Astrocyte of the spinal cord (primary cell): ENCODE data around the gene ICOSLG.
"Not testable (repeated sequence)": the region's sequence is repeated elsewhere in the genome, so short reads cannot be mapped to it uniquely, and the experiment has no call there.

Source experiments
- DNase-seq: peaks from one replicate; pipeline ENCODE4 v3.0.0; 2011; ENCODE audit warnings: low read depth, low spot score
- H3K4me3 ChIP-seq: 2 replicates; pipeline ENCODE4 v1.5.1; 2011; ENCODE audit warnings: low read depth, mild to moderate bottlenecking, low read length, moderate library complexity
- CTCF ChIP-seq: IDR thresholded peaks from 2 replicates; pipeline ENCODE4 v1.5.1; 2012; ENCODE audit warnings: low read depth, mild to moderate bottlenecking, low read length, inconsistent platforms
- in situ Hi-C: cut with HindIII; loops from 2 replicates; pipeline ENCODE4 v1.10.0; 2017; ENCODE audit warnings: low sequenced_read_pairs

Gene ICOSLG

GRCh38 chr21:44240842-44241241, at the start of gene ICOSLG:
Gene ICOSLG, minus strand, starts transcription at chr21:44240943. Its CDS starts 126 bp downstream, at chr21:44240817.
- in situ Hi-C loops, H3K4me3 ChIP-seq, DNase-seq: not testable (repeated sequence)

GRCh38 chr21:44289381-44290010, 48.8 kb upstream of the ICOSLG start:
- no peak for DNase-seq
- in situ Hi-C loops, result no loop called here
- no peak overlapping the region for H3K4me3 ChIP-seq
- TF ChIP-seq CTCF, result no peak

- DNase-seq, result no peak
- no peak for TF ChIP-seq CTCF
- in situ Hi-C loops, result no loop called here
- no peak overlapping the region for H3K4me3 ChIP-seq
Measured at GRCh38 chr21:44288251-44289110, 47.7 kb upstream of the ICOSLG start.

- no peak for DNase-seq
- no peak overlapping the region for H3K4me3 ChIP-seq
- in situ Hi-C loops, result no loop called here
- TF ChIP-seq CTCF, result no peak
Measured at GRCh38 chr21:44286716-44287632, 46.2 kb upstream of the ICOSLG start.

GRCh38 chr21:44286086-44286715, 45.5 kb upstream of the ICOSLG start:
- DNase-seq, result no peak
- H3K4me3 ChIP-seq, result no peak overlapping the region
- in situ Hi-C loops, result no loop called here
- no peak for TF ChIP-seq CTCF

GRCh38 chr21:44285138-44285992, 44.6 kb upstream of the ICOSLG start, which contains the start of gene AIRE:
Gene AIRE, plus strand, starts transcription at chr21:44285876. Its CDS starts 131 bp downstream, at chr21:44286007.
- in situ Hi-C loops, result no loop called here
- no peak within 1 kb of the TSS for H3K4me3 ChIP-seq
- no peak for DNase-seq
- no peak for TF ChIP-seq CTCF
